OCI-LY1 (cell line): ENCODE measurements around the gene TMEM236.

Experiments
- H2AFZ ChIP-seq: fragments of 200-600 bp; sonication (generic), shearing (Covaris generic); 2 replicates; pipeline ENCODE4 v1.6.0; 2014; ENCODE audit warnings: antibody characterized with exemption, mild to moderate bottlenecking, low read length
- H3F3A ChIP-seq: fragments of 200-600 bp; sonication (generic), shearing (Covaris generic); 2 replicates; pipeline ENCODE4 v1.6.0; 2014; ENCODE audit warnings: mild to moderate bottlenecking, antibody characterized with exemption, low read length, moderate library complexity; ENCODE audit not compliant: insufficient read depth
- H3K27ac ChIP-seq: fragments of 200-600 bp; sonication (generic); 2 replicates; pipeline ENCODE4 v1.5.1; 2014; ENCODE audit warnings: low read length, mixed run types, mild to moderate bottlenecking, low read depth; ENCODE audit not compliant: poor library complexity, severe bottlenecking
- H3K27me3 ChIP-seq: fragments of 200-600 bp; sonication (generic); 2 replicates; pipeline ENCODE4 v1.6.0; 2014; ENCODE audit warnings: antibody characterized with exemption, mild to moderate bottlenecking, low read length, moderate library complexity; ENCODE audit not compliant: insufficient read depth
- H3K36me3 ChIP-seq: fragments of 200-600 bp; sonication (generic); 2 replicates; pipeline ENCODE4 v1.6.1; 2014; ENCODE audit warnings: mild to moderate bottlenecking, antibody characterized with exemption, low read length, moderate library complexity, mixed read lengths; ENCODE audit not compliant: insufficient read depth
- H3K4me1 ChIP-seq: fragments of 200-600 bp; sonication (generic); 2 replicates; pipeline ENCODE4 v1.5.1; 2014; ENCODE audit warnings: mild to moderate bottlenecking, low read length, moderate library complexity; ENCODE audit not compliant: insufficient read depth, severe bottlenecking
- H3K4me2 ChIP-seq: fragments of 200-600 bp; sonication (generic), shearing (Covaris generic); 2 replicates; pipeline ENCODE4 v1.6.1; 2014; ENCODE audit warnings: low read length
- H3K4me3 ChIP-seq: fragments of 200-600 bp; sonication (generic); 2 replicates; pipeline ENCODE4 v1.5.1; 2014; ENCODE audit warnings: low read length, low read depth, mild to moderate bottlenecking, mixed read lengths; ENCODE audit not compliant: poor library complexity, severe bottlenecking
- H3K79me2 ChIP-seq: fragments of 200-600 bp; shearing (Covaris generic); 2 replicates; pipeline ENCODE4 v1.6.1; 2016; ENCODE audit warnings: mixed run types, low read length, mixed read lengths; ENCODE audit not compliant: insufficient read depth
- H3K9ac ChIP-seq: fragments of 200-600 bp; sonication (generic), shearing (Covaris generic); 2 replicates; pipeline ENCODE4 v1.6.1; 2014; ENCODE audit warnings: mild to moderate bottlenecking, low read length, mixed read lengths
- H3K9me2 ChIP-seq: fragments of 200-600 bp; sonication (generic), shearing (Covaris generic); 2 replicates; pipeline ENCODE4 v1.6.1; 2014; ENCODE audit warnings: low read depth, mild to moderate bottlenecking, low read length, mixed read lengths
- H3K9me3 ChIP-seq: fragments of 200-600 bp; shearing (Covaris generic); 2 replicates; pipeline ENCODE4 v1.6.1; 2014; ENCODE audit warnings: low read length, mixed read lengths
- H4K20me1 ChIP-seq: fragments of 200-600 bp; sonication (generic), shearing (Covaris generic); 2 replicates; pipeline ENCODE4 v1.6.0; 2016; ENCODE audit warnings: mild to moderate bottlenecking, low read length; ENCODE audit not compliant: insufficient read depth
- CTCF ChIP-seq: fragments of 200-600 bp; sonication (generic), shearing (Covaris generic); IDR thresholded peaks from 2 replicates; pipeline ENCODE4 v1.5.1; 2017; ENCODE audit warnings: mild to moderate bottlenecking, antibody characterized with exemption, low read length, moderate library complexity, mixed read lengths
- EZH2 ChIP-seq: fragments of 200-600 bp; sonication (generic), shearing (Covaris generic); IDR thresholded peaks from 2 replicates; pipeline ENCODE4 v1.8.0; 2017; ENCODE audit warnings: borderline replicate concordance, mixed run types, mild to moderate bottlenecking, antibody characterized with exemption, low read length, moderate library complexity, mixed read lengths

The TMEM236 gene

DNA sequence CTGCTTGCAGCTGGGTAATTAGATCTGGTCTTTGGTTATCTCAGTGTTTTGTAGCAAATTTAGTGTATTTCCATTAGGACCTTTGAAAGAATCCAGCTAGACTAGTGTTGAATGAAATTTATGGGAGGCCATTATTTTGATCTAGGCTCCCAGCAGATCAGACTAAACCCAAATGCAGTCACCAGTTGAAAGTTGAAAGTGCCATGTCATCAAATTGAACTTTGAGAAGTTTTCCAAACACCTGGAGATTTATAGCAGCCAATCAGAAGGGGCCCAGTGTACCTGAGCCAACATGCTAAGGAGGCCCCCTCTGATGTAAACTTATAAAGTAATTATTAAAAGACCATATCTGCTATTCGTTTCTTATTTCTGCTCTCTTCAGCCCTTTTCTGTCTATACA, 11.3 kb upstream of the TMEM236 start:
- no peaks in the 10 kb centered on the region for H3K9me2 ChIP-seq
- TF ChIP-seq EZH2 (no peak), CTCF (no peak)
- H3K4me3 ChIP-seq = no peak overlapping the region
- H3F3A ChIP-seq = no peaks in the 10 kb centered on the region
- H2AFZ ChIP-seq = no peak overlapping the region
- no peak overlapping the region for H3K9ac ChIP-seq
- H4K20me1 ChIP-seq = no peaks in the 10 kb centered on the region
- no peak overlapping the region for H3K4me2 ChIP-seq
- H3K4me1 ChIP-seq = no peaks in the 10 kb centered on the region
- no peaks in the 10 kb centered on the region for H3K36me3 ChIP-seq
- H3K27ac ChIP-seq = no peak overlapping the region
- no peaks in the 10 kb centered on the region for H3K27me3 ChIP-seq
- H3K79me2 ChIP-seq = no peaks in the 10 kb centered on the region
- H3K9me3 ChIP-seq = no peaks in the 10 kb centered on the region

DNA sequence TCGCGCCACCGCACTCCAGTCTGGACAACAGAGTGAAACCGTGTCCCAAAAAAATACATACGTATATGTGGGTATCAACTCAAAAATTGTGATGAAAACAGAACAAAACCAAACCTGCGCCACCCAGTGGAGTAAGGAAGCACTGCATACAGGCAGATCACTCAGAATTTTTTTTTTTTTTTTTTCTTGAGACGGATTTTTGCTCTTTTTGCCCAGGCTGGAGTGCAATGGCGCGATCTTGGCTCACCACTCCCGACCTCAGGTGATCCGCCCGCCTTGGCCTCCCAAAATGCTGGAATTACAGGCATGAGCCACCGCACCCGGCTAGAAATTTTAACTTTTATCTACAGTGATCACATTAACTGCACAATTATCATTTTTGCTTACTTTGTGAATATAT, 9.1 kb upstream of the TMEM236 start:
- H3K9me3 ChIP-seq = no peaks in the 10 kb centered on the region
- no peaks in the 10 kb centered on the region for H3K4me1 ChIP-seq
- TF ChIP-seq EZH2 (no peak), CTCF (peak; percentile 76)
- H3K4me2 ChIP-seq = peak overlapping the region; percentile 43; the same call in 1 of the 2 replicates
- no peaks in the 10 kb centered on the region for H3K27me3 ChIP-seq
- peak overlapping the region; percentile 39 for H3K4me3 ChIP-seq
- no peaks in the 10 kb centered on the region for H3K36me3 ChIP-seq
- H3K9ac ChIP-seq = no peak overlapping the region
- H2AFZ ChIP-seq = no peak overlapping the region
- no peaks in the 10 kb centered on the region for H3K79me2 ChIP-seq
- H3K9me2 ChIP-seq = no peaks in the 10 kb centered on the region
- no peaks in the 10 kb centered on the region for H4K20me1 ChIP-seq
- H3K27ac ChIP-seq = no peak overlapping the region
- no peaks in the 10 kb centered on the region for H3F3A ChIP-seq

DNA sequence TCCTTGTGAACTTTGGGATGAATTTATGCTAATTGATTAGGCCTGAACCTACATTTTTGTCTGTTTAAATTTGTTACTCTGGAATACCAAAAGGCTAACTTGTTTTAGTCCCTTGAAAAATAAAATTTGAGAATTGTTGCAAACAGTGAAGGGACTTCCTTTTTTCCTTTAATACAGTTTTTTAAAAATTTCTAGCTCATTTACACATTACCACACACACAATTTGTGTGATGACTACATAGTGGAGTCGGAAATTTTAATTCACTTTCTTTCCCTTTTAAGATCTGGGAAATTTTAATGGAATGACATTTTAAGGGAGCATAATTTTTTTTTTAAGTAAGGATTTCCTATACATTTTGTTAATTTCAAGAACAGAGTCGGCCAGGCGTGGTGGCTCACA, 8.6 kb upstream of the TMEM236 start:
- Histone ChIP-seq H3K27ac (no peak overlapping the region), H3K79me2 (no peaks in the 10 kb centered on the region), H2AFZ (no peak overlapping the region), H3K9ac (no peak overlapping the region), H3K9me3 (no peaks in the 10 kb centered on the region), H4K20me1 (no peaks in the 10 kb centered on the region), H3K36me3 (no peaks in the 10 kb centered on the region), H3K4me1 (no peaks in the 10 kb centered on the region), H3K4me3 (no peak overlapping the region), H3F3A (no peaks in the 10 kb centered on the region), H3K9me2 (no peaks in the 10 kb centered on the region), H3K4me2 (no peak overlapping the region), H3K27me3 (no peaks in the 10 kb centered on the region)
- TF ChIP-seq CTCF = no peak
- no peak for TF ChIP-seq EZH2
